ENCODE results near the gene AIF1L.

- TF ChIP-seq CTCF (conservative IDR thresholded peaks at IDR 0.05; ENCODE audit: low read length) (no peak), EZH2phosphoT487 (IDR thresholded peaks at IDR 0.05; ENCODE audit: borderline replicate concordance, low read depth, low read length) (no peak)
Measured at GRCh38 chr9:131078427-131079366, 17.6 kb upstream of the AIF1L start.

Data from OCI-LY7 (cell line).